PC-9 (cell line): Measurements from ENCODE around the gene NDNF.

Experiments
- EZH2 ChIP-seq: fragments of 200-600 bp; sonication (generic); IDR thresholded peaks from 2 replicates; pipeline ENCODE4 v1.8.0; 2017; ENCODE audit warnings: antibody characterized with exemption, low read depth
- TF ChIP-seq, protein P1 (sequence below): fragments of 200-600 bp; sonication (generic); conservative IDR thresholded peaks from 2 replicates; pipeline ENCODE4 v1.6.1; 2017; ENCODE audit warnings: mixed run types, antibody characterized with exemption, mild to moderate bottlenecking, moderate library complexity

DNA sequence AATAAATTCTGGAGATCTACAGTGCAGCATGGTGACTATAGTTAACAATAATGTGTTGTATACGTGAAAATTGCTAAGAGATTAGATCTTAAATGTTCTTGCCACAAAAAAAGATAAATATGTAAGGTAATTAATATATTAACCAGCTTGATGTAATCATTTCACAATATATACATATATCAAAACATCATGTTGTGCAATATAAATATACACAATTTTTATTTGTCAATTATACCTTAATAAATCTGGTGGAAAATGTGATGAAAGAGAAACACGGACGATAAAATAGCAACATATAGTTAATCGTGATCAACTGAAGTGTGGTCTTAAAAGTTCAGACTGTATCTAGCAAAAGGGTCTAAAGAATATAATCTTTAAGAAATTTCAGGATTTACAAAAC, 16.5 kb upstream of the NDNF start:
- TF ChIP-seq, protein P1, sequence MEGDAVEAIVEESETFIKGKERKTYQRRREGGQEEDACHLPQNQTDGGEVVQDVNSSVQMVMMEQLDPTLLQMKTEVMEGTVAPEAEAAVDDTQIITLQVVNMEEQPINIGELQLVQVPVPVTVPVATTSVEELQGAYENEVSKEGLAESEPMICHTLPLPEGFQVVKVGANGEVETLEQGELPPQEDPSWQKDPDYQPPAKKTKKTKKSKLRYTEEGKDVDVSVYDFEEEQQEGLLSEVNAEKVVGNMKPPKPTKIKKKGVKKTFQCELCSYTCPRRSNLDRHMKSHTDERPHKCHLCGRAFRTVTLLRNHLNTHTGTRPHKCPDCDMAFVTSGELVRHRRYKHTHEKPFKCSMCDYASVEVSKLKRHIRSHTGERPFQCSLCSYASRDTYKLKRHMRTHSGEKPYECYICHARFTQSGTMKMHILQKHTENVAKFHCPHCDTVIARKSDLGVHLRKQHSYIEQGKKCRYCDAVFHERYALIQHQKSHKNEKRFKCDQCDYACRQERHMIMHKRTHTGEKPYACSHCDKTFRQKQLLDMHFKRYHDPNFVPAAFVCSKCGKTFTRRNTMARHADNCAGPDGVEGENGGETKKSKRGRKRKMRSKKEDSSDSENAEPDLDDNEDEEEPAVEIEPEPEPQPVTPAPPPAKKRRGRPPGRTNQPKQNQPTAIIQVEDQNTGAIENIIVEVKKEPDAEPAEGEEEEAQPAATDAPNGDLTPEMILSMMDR = no peak
- TF ChIP-seq EZH2 = no peak
